Astrocyte of the spinal cord (primary cell): ENCODE results near the gene MROH2A.

Experiments used
- DNase-seq: peaks from one replicate; pipeline ENCODE4 v3.0.0; 2011; ENCODE audit warnings: low read depth, low spot score
- H3K4me3 ChIP-seq: 2 replicates; pipeline ENCODE4 v1.5.1; 2011; ENCODE audit warnings: low read depth, mild to moderate bottlenecking, low read length, moderate library complexity
- in situ Hi-C: cut with HindIII; loops from 2 replicates; pipeline ENCODE4 v1.10.0; 2017; ENCODE audit warnings: low sequenced_read_pairs
- TF ChIP-seq, protein P1 (sequence below): IDR thresholded peaks from 2 replicates; pipeline ENCODE4 v1.5.1; 2012; ENCODE audit warnings: low read depth, mild to moderate bottlenecking, low read length, inconsistent platforms

Gene MROH2A

DNA sequence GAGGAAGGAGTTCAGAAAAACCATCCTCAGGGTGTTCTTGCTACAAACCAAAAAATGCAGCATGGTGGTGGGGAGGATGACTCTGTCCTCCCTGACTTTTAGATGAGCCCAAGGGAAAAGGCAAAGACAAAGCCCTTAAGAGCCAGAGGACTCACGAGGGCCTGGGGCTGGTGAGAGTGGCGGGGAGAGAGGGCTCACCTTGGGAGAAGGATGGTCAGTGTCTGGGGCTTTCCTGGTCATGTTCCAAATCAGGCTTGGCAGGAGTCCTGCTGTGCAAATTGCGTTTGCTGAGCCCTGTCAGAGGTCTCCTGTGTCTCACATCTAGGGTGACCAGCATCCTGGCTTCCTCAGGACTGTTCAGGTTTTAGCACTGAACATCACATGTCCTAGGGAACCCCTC, 13.4 kb upstream of the MROH2A start:
- H3K4me3 ChIP-seq, result no peak overlapping the region
- TF ChIP-seq, protein P1, sequence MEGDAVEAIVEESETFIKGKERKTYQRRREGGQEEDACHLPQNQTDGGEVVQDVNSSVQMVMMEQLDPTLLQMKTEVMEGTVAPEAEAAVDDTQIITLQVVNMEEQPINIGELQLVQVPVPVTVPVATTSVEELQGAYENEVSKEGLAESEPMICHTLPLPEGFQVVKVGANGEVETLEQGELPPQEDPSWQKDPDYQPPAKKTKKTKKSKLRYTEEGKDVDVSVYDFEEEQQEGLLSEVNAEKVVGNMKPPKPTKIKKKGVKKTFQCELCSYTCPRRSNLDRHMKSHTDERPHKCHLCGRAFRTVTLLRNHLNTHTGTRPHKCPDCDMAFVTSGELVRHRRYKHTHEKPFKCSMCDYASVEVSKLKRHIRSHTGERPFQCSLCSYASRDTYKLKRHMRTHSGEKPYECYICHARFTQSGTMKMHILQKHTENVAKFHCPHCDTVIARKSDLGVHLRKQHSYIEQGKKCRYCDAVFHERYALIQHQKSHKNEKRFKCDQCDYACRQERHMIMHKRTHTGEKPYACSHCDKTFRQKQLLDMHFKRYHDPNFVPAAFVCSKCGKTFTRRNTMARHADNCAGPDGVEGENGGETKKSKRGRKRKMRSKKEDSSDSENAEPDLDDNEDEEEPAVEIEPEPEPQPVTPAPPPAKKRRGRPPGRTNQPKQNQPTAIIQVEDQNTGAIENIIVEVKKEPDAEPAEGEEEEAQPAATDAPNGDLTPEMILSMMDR, result no peak
- no peak for DNase-seq
- in situ Hi-C loops, result no loop called here

DNA sequence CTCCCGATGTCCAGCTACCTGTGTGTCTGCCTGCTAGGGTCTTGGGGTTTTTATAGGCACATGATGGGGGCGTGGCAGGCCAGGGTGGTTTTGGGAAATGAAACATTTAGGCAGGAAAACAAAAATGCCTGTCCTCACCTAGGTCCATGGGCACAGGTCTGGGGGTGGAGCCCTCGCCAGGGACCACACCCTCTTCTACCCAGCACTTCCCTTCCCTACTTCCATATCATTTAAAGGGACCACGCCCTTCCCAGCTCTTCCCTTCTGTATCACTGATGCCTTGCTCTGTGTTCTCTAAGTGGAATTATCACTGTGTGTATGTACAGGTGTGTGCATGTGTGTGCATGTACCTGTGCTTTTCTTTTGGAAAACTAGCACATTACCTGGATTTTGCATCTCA, 11.7 kb upstream of the MROH2A start:
- in situ Hi-C loops, result no loop called here
- H3K4me3 ChIP-seq, result no peak overlapping the region
- no peak for DNase-seq
- TF ChIP-seq, protein P1, result no peak

DNA sequence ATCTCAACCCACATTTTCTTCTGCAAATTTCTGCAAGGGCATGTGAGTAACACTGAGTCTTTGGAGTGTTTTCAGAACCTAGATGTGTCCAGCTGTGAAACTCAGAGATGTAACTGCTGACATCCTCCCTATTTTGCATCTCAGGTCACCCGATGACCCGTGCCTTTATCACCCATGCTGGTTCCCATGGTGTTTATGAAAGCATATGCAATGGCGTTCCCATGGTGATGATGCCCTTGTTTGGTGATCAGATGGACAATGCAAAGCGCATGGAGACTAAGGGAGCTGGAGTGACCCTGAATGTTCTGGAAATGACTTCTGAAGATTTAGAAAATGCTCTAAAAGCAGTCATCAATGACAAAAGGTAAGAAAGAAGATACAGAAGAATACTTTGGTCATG, 10.1 kb upstream of the MROH2A start:
- TF ChIP-seq, protein P1, result no peak
- in situ Hi-C loops, result no loop called here
- H3K4me3 ChIP-seq, result no peak overlapping the region
- no peak for DNase-seq

DNA sequence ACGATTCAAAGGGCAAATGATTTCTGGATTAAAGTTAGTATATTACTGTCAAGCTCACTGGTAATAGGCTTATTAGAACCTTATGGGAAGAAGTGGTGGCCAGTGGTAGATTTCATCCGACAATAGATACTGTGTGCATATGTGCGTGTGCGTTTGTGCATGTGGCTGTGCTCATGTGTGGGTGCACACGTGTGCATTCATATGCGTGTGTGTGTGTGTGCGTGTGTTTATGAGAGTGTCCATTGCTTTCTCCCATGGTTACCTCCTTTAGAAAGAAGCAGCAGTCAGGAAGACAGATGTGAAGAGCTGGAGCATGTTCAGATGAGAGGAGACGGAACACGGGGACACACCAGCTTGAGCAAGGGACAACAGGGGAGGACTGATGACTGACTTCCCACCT, 8.9 kb upstream of the MROH2A start:
- in situ Hi-C loops, result no loop called here
- no peak for DNase-seq
- TF ChIP-seq, protein P1, result no peak
- H3K4me3 ChIP-seq, result no peak overlapping the region

DNA sequence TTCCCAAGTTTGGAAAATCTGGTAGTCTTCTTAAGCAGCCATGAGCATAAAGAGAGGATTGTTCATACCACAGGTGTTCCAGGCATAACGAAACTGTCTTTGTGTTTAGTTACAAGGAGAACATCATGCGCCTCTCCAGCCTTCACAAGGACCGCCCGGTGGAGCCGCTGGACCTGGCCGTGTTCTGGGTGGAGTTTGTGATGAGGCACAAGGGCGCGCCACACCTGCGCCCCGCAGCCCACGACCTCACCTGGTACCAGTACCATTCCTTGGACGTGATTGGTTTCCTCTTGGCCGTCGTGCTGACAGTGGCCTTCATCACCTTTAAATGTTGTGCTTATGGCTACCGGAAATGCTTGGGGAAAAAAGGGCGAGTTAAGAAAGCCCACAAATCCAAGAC, 6.0 kb upstream of the MROH2A start:
- H3K4me3 ChIP-seq, result no peak overlapping the region
- TF ChIP-seq, protein P1, result no peak
- DNase-seq, result no peak
- in situ Hi-C loops, result no loop called here

DNA sequence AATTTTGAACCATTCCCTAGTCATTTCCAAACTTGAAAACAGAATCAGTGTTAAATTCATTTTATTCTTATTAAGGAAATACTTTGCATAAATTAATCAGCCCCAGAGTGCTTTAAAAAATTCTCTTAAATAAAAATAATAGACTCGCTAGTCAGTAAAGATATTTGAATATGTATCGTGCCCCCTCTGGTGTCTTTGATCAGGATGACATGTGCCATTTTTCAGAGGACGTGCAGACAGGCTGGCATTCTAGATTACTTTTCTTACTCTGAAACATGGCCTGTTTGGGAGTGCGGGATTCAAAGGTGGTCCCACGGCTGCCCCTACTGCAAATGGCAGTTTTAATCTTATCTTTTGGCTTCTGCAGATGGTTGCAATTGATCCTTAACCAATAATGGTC, 5.5 kb upstream of the MROH2A start:
- H3K4me3 ChIP-seq, result no peak overlapping the region
- in situ Hi-C loops, result no loop called here
- no peak for DNase-seq
- TF ChIP-seq, protein P1, result no peak

DNA sequence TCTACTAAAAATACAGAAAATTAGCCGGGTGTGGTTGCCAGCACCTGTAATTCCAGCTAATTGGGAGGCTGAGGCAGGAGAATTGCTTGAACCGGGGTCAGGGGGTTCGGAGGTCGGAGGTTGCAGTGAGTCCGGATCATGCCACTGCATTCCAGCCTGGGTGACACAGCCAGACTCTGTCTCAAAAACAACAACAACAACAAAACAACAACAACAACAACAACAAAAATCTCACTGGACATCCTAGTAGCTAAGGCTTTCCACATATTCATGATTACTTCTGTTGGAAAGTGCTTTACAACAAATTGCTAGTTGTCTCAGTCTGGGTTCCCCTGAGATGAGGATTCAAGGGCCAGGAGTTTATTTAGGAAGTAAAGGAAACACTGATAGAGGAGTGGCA, 4.3 kb upstream of the MROH2A start:
- TF ChIP-seq, protein P1, result no peak
- in situ Hi-C loops, result no loop called here
- no peak overlapping the region for H3K4me3 ChIP-seq
- DNase-seq, result no peak
